ENCODE data around the gene ANKRD31.

GRCh38 chr5:75185763-75186162 lies 50.9 kb downstream of the ANKRD31 start:
- TF ChIP-seq CTCF (IDR thresholded peaks at IDR 0.05; ENCODE audit: insufficient read depth, low read depth, low read length): no peak
- no peak for TF ChIP-seq EZH2 (IDR thresholded peaks at IDR 0.05; ENCODE audit: insufficient read depth, low read length)

Data from astrocyte (in vitro differentiated cells and primary cell).